Measurements from ENCODE around the gene GPR17. TPM values are rescaled to one million over a fixed set of nuclear protein-coding genes. Genes with fewer than 3 reads are reported as not detected.

The GPR17 gene
- total RNA-seq, 2 experiments from 2014 or later: not detected

- POLR2A ChIA-PET: interaction anchor here (1.2 kb wide), 1 partner anchor 54 kb away, joined by 3 read pairs; no protein-coding TSS in a partner anchor
- CTCF ChIA-PET: interaction anchor here (0.9 to 5.2 kb wide), 4 partner anchors 9 to 109 kb away, joined by 3 to 114 read pairs (median 22); no protein-coding TSS in a partner anchor
- Mint-ChIP-seq H3K27me3 (no peaks in the 10 kb centered on the region), H3K9me3 (no peaks in the 10 kb centered on the region), H3K4me3 (no peak overlapping the region), H3K36me3 (ENCODE audit: low read depth) (no peaks in the 10 kb centered on the region), H3K27ac (no peak overlapping the region), H3K4me1 (ENCODE audit: low read depth) (peaks cover 14% of the 10 kb centered on the region)
- no peak for DNase-seq
- no peak for ATAC-seq
- TF ChIP-seq, protein P1, sequence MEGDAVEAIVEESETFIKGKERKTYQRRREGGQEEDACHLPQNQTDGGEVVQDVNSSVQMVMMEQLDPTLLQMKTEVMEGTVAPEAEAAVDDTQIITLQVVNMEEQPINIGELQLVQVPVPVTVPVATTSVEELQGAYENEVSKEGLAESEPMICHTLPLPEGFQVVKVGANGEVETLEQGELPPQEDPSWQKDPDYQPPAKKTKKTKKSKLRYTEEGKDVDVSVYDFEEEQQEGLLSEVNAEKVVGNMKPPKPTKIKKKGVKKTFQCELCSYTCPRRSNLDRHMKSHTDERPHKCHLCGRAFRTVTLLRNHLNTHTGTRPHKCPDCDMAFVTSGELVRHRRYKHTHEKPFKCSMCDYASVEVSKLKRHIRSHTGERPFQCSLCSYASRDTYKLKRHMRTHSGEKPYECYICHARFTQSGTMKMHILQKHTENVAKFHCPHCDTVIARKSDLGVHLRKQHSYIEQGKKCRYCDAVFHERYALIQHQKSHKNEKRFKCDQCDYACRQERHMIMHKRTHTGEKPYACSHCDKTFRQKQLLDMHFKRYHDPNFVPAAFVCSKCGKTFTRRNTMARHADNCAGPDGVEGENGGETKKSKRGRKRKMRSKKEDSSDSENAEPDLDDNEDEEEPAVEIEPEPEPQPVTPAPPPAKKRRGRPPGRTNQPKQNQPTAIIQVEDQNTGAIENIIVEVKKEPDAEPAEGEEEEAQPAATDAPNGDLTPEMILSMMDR (IDR thresholded peaks at IDR 0.05): no peak
- intact Hi-C loops (cut with micrococcal nuclease): no loop called here
These were observed 2.4 kb downstream of the GPR17 start for GRCh38 chr2:127648321-127648720.

DNA sequence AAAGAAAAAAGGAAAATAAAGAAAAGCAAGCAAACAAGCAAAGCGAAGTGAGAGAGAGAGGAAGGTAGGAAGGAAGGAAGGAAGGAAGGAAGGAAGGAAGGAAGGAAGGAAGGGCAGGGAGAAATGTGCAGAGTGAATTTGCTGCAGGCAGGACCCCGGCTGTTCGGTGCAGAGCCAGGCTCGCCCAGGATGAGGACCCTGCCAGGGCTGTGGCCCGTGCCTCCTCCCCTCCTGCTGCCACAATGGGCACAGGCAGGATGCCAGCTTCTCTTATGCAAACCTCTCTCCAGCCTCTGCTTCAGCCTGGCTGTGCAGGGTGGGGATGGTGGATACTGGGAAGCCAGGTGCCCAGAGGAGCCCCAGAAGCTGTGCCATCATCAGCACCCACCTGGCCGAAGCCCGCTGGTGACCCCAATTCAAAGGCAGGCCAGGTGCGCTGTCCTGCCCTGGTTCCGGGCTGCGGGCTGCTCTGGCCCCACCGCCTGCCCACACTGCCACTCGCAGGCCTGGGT, 3.2 kb downstream of the GPR17 start:
- Mint-ChIP-seq H3K4me3 (no peak overlapping the region), H3K9me3 (no peaks in the 10 kb centered on the region), H3K27me3 (no peaks in the 10 kb centered on the region), H3K4me1 (ENCODE audit: low read depth) (peaks cover 14% of the 10 kb centered on the region), H3K36me3 (ENCODE audit: low read depth) (no peaks in the 10 kb centered on the region), H3K27ac (no peak overlapping the region)
- DNase-seq (no peak), ATAC-seq (peak; percentile 20)
- TF ChIP-seq, protein P1 (IDR thresholded peaks at IDR 0.05): no peak
- intact Hi-C loops (cut with micrococcal nuclease): loop anchor here (1.0 kb wide), 1 partner anchor 58 kb away; no protein-coding TSS in a partner anchor
- ChIA-PET CTCF (interaction anchor here (1.0 to 5.2 kb wide), 14 partner anchors 9 to 209 kb away, joined by 3 to 114 read pairs (median 6); partner anchors contain the start of gene POLR2D), POLR2A (interaction anchor here (1.2 kb wide), 1 partner anchor 53 kb away, joined by 3 read pairs; no protein-coding TSS in a partner anchor)

- TF ChIP-seq, protein P1 (IDR thresholded peaks at IDR 0.05): peak; percentile 85
- CTCF ChIA-PET: interaction anchor here (0.6 to 5.2 kb wide), 28 partner anchors 8 to 807 kb away, joined by 3 to 114 read pairs (median 4); partner anchors contain the start of gene POLR2D
These were observed 3.7 kb downstream of the GPR17 start for GRCh38 chr2:127649684-127650040.

DNA sequence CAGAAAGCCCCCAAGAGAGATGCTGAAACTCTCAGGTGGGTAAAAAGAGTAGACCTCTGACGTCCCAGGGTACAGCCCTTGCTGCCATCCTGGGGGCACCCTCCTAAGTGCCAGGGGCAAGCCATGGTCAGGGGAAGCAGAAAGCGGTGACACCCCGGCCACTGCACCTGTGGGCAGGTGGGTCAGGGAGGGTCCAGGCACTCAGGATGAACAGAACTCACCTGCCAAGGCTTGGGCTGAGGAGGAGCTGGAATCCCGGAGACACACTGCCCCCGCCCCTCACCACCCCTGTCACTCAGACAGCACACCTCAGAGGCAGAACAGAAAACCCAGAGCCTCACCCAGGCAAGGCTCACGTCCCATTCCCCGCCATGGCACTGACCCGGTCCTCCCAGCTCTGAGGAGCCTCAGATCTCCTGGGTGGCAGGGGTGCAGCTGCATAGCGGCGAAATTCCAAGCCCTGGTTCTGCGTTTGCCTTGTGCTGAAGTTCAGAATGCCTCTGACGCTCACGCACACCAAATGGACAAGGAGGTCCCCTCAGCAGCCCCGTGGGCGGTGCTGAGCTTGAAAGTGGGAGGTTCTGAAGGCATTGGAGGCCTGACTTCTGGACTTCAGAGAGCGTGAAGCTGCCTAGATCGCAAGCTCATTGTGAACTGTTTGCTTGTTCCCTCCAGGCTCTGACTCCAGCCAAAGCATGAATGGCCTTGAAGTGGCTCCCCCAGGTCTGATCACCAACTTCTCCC, 4.3 kb downstream of the GPR17 start:
- TF ChIP-seq, protein P1 (IDR thresholded peaks at IDR 0.05): peak; percentile 32
- no peak overlapping the region for H3K27ac Mint-ChIP-seq
- no peak for DNase-seq
- no peak overlapping the region for H3K4me3 Mint-ChIP-seq
- no peaks in the 10 kb centered on the region for H3K27me3 Mint-ChIP-seq
- H3K4me1 Mint-ChIP-seq (ENCODE audit: low read depth): peaks cover 14% of the 10 kb centered on the region
- no peak for ATAC-seq
- ChIA-PET CTCF (interaction anchor here (0.6 to 5.2 kb wide), 29 partner anchors 8 to 807 kb away, joined by 3 to 114 read pairs (median 3); partner anchors contain the start of gene POLR2D), POLR2A (interaction anchor here (0.6 to 1.3 kb wide), 2 partner anchors 59 to 101 kb away, joined by 3 to 4 read pairs; no protein-coding TSS in a partner anchor)
- no peaks in the 10 kb centered on the region for H3K36me3 Mint-ChIP-seq (ENCODE audit: low read depth)
- intact Hi-C loops (cut with micrococcal nuclease): no loop called here
- no peaks in the 10 kb centered on the region for H3K9me3 Mint-ChIP-seq

More at GRCh38 chr2:127649684-127650040, 3.7 kb downstream of the GPR17 start:
- peak overlapping the region; percentile 66 for H3K27ac Mint-ChIP-seq
- DNase-seq: peak; percentile 91
- no peak overlapping the region for H3K4me3 Mint-ChIP-seq
- POLR2A ChIA-PET: interaction anchor here (1.2 to 1.3 kb wide), 2 partner anchors 52 to 58 kb away, joined by 3 to 4 read pairs; no protein-coding TSS in a partner anchor
- no peaks in the 10 kb centered on the region for H3K9me3 Mint-ChIP-seq
- H3K4me1 Mint-ChIP-seq (ENCODE audit: low read depth): peaks cover 14% of the 10 kb centered on the region
- no peaks in the 10 kb centered on the region for H3K27me3 Mint-ChIP-seq
- intact Hi-C loops (cut with micrococcal nuclease): loop anchor here (1.0 kb wide), 1 partner anchor 58 kb away; no protein-coding TSS in a partner anchor
- H3K36me3 Mint-ChIP-seq (ENCODE audit: low read depth): no peaks in the 10 kb centered on the region
- ATAC-seq: peak; percentile 87
